GM21619 (cell line): Measurements from ENCODE around the gene DCAF5.
"Not testable (repeated sequence)": the region's sequence is repeated elsewhere in the genome, so short reads cannot be mapped to it uniquely, and the experiment has no call there.

ENCODE experiments used
- ATAC-seq: cut with Tn5 transposase; IDR thresholded peaks from one replicate; pipeline ENCODE4 v1.9.1; 2021; ENCODE audit not compliant: unreplicated experiment

The DCAF5 gene

GRCh38 chr14:69072584-69072983, 80.3 kb downstream of the DCAF5 start:
- no peak for ATAC-seq

DNA sequence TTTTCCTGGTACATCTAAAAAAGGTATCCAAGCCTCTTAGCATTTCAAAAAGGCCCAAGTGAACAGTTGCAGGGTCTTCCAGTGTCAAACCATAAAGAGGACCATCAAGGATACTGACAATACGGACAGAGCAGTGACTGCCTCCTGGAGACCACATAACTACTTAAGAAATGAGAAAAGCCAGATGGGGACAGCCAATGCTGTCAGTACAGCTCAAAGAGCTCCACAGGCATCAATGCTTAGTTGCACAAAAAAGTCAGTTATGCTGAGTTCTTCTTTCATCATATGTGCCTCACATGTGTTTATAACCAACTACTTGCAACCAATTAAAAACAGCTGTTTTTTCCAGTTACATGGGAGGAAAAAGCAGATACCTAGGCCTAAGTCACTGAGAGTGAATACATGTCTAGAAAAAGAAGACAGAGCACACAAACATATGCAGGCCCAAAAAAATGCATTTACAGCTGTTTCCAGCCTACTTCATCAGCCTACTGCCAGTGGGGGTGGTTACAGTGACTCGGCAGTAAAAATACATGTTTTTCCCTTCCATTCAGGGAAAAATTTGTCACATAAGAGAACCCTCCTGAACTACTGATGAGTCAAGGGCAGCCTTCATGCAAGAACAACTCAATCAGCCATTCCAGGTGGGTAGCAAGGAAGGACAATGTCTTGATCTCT, 84.0 kb downstream of the DCAF5 start:
- no peak for ATAC-seq

GRCh38 chr14:69066396-69067171, 86.3 kb downstream of the DCAF5 start:
- no peak for ATAC-seq

DNA sequence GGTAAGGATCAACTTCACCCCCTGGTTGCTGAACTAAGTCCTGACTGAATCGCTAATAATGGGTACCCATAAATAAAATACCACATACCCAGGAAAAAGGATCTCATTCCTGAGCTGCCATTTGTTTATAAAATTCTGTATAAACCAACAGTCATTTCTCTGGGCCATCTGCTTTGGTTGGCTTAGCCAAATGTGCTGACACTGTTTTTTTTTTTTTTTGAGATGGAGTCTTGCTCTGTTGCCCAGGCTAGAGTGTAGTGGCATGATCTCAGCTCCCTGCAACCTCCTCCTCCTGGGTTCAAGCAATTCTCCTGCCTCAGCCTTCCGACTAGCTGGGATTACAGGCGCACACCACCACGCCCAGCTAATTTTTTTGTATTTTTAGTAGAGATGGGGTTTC, 87.0 kb downstream of the DCAF5 start:
- not testable (repeated sequence) for ATAC-seq

DNA sequence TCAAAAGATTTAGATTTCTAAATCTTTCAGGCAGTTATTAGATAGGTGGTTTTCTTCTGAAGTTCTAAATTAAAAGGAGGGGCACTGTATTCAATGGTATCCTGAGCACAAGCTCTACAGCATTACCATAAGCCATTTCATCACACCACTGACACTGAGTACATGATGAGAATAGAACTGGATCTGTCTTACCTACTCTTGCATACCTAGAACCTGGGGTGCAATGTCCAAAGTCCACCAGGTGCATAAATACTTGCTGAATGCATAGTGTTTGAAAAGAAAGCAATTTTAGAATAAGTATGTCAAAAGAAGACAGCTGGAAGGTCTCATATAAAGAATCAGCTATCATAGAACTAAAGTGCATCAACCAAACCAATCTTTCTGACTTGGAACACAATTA, 88.3 kb downstream of the DCAF5 start:
- no peak for ATAC-seq

GRCh38 chr14:69059658-69060623, 93.0 kb downstream of the DCAF5 start:
- ATAC-seq = no peak

GRCh38 chr14:69055999-69056788, 96.7 kb downstream of the DCAF5 start:
- no peak for ATAC-seq

GRCh38 chr14:69055125-69055524, 97.8 kb downstream of the DCAF5 start:
- ATAC-seq = no peak

GRCh38 chr14:69054030-69054429, 98.9 kb downstream of the DCAF5 start:
- ATAC-seq = no peak

DNA sequence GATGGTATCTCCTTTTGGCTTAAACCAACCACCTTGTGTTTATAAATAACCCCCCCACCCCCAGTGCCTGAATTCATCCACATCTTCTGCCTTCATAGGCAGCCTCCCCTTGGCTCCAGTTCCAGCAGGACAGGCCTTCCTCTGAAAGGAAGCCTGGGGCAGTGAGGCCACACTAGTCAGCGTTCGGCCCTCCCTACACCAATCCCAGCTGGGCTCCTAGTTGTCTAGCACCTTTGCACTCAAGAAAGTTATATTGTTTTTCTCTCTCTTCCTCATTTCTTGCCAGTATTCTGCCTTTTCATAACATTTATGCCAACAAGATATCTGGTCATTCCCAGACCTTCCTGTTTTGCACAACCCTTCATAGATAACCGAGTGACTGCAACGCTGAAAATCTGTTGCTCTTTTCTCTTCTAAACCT, 100.7 kb downstream of the DCAF5 start:
- no peak for ATAC-seq

GRCh38 chr14:69050240-69051184, 102.4 kb downstream of the DCAF5 start:
- no peak for ATAC-seq

DNA sequence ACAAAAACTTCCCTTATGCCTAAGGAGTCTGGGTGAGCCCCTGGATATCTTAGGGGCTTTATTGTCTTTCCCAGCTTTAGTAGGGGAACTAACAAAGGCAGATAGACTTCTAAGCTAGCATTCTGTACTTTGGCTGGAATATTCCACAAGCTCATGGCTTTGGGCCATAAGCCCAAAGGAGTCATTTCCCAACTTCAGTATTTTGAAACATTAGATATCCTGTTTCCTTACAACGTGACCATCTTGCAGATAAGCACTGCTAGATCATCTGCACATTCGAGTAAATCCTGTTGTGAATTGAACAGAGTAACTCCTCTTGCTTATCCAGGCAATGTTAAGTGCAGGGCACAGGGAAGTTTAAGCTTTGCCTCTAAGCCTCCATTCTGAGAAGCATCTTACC, 103.2 kb downstream of the DCAF5 start:
- ATAC-seq = no peak

GRCh38 chr14:69048456-69048855, 104.5 kb downstream of the DCAF5 start:
- no peak for ATAC-seq

DNA sequence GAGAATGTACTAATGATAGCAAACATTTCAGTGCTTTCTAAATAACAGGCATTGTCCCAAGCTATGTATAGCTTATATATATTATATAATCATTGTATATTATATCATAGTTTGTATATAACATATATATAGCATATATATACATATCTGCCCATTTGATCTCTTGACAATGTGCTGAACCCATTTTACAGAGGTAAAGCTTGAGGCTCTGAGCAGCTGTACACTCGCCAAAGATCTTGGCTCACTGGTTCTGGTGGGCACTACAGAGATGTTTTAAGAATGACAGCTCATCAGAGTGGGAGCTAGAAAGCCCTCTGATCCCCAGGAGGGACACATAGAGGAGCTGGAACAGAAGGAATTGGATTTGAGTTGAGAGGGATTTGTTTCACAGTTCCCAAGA, 105.7 kb downstream of the DCAF5 start:
- ATAC-seq = no peak

- ATAC-seq = no peak
Observed at GRCh38 chr14:69046476-69046860, 106.5 kb downstream of the DCAF5 start.

- ATAC-seq = no peak
Observed at GRCh38 chr14:69045857-69046475, 107.0 kb downstream of the DCAF5 start.

GRCh38 chr14:69044965-69045555, 107.9 kb downstream of the DCAF5 start:
- ATAC-seq = no peak

GRCh38 chr14:69044296-69044695, 108.6 kb downstream of the DCAF5 start:
- ATAC-seq = no peak
